Pulmonary artery endothelial cell (primary cell): ENCODE data around the gene TOMM20. TPM values are rescaled to one million over a fixed set of nuclear protein-coding genes. Genes with fewer than 3 reads are reported as not detected.
"Not testable (repeated sequence)": the region's sequence is repeated elsewhere in the genome, so short reads cannot be mapped to it uniquely, and the experiment has no call there.

ENCODE experiments used
- DNase-seq: peaks from one replicate; pipeline ENCODE4 v3.0.0-alpha.2; 2011; ENCODE audit warnings: low read depth, low spot score
- total RNA-seq: library from RNA; depleted of rRNA; stranded (reverse); fragments of >200 nt; gene quantifications from 2 replicates; pipeline ENCODE4 v1.2.3, GENCODE V29; 2014

Gene TOMM20
- total RNA-seq, 1 donor from 2014 or later = 123 TPM

- no peak for DNase-seq
Measured at GRCh38 chr1:235079443-235080296, 49.0 kb downstream of the TOMM20 start.

- DNase-seq = no peak
Measured at GRCh38 chr1:235078480-235079381, 49.9 kb downstream of the TOMM20 start.

GRCh38 chr1:235077571-235078479 lies 50.8 kb downstream of the TOMM20 start:
- DNase-seq = no peak

GRCh38 chr1:235077163-235077540 lies 51.5 kb downstream of the TOMM20 start:
- no peak for DNase-seq

- DNase-seq = no peak
Measured at GRCh38 chr1:235076504-235077162, 52.0 kb downstream of the TOMM20 start.

GRCh38 chr1:235075777-235076308 lies 52.8 kb downstream of the TOMM20 start:
- DNase-seq = no peak

GRCh38 chr1:235075048-235075776 lies 53.4 kb downstream of the TOMM20 start:
- DNase-seq = peak; percentile 84

GRCh38 chr1:235074523-235075047 lies 54.1 kb downstream of the TOMM20 start:
- DNase-seq = no peak

- no peak for DNase-seq
Measured at GRCh38 chr1:235073968-235074522, 54.6 kb downstream of the TOMM20 start.

- DNase-seq = no peak
Measured at GRCh38 chr1:235073331-235073967, 55.2 kb downstream of the TOMM20 start.

GRCh38 chr1:235072577-235072976 lies 56.1 kb downstream of the TOMM20 start:
- not testable (repeated sequence) for DNase-seq

GRCh38 chr1:235072096-235072495 lies 56.5 kb downstream of the TOMM20 start:
- no peak for DNase-seq

- no peak for DNase-seq
Measured at GRCh38 chr1:235070819-235071218, 57.8 kb downstream of the TOMM20 start.

GRCh38 chr1:235069577-235070563 lies 58.8 kb downstream of the TOMM20 start:
- no peak for DNase-seq

GRCh38 chr1:235069176-235069575 lies 59.5 kb downstream of the TOMM20 start:
- no peak for DNase-seq

GRCh38 chr1:235068158-235069121 lies 60.2 kb downstream of the TOMM20 start:
- DNase-seq = no peak
